ENCODE measurements around the gene YDJC. TPM values are rescaled to one million over a fixed set of nuclear protein-coding genes. Genes with fewer than 3 reads are reported as not detected.

YDJC gene
- total and polyA plus RNA-seq, 2 of the 8 experiments (the other 6 are each of a cell fraction or from before 2014, with no cell fraction given), result 36.7 to 45.2 TPM

DNA sequence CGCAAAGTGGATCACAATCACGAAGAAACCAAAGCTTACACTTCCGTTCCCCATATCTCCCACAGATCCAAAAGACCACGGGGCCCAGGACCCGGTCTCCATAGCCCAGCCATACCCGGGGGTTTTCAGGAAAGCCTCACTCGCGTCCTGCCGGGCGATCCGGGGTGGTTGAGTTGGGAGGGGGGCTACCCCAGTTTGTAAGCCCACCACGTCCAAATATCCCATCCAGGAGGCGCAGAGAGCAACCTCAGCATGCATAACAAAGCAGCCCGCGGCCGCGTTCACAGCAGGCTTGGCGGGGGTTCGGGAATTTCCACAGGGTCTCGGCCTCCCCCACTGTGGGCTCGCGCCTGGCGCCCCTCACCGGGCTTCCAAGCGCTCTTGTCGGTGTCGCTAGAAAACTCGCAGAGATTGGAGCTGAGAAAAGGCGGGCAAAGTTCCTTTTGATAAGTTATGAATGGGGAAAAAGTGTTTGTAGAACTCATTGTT, 21.7 kb upstream of the YDJC start (continued):
- TF ChIP-seq CTBP2 (IDR thresholded peaks at IDR 0.05; ENCODE audit: borderline replicate concordance, insufficient read depth, insufficient read length, low read length), result no peak
- peak; percentile 10; the same call in 1 of the 2 replicates for TF ChIP-seq PHF8 (conservative IDR thresholded peaks at IDR 0.05; ENCODE audit: low read depth, low read length)
- no peak for TF ChIP-seq MAFK (IDR thresholded peaks at IDR 0.05; ENCODE audit: low read depth, low read length)
- peak; percentile 28 for TF ChIP-seq ASH2L (IDR thresholded peaks at IDR 0.05; ENCODE audit: low read length)
- TF ChIP-seq GABPA (IDR thresholded peaks at IDR 0.05; ENCODE audit: borderline replicate concordance, insufficient read depth, low read length), result 0 out of 2 replicates have a peak, but pooled peaks have one; percentile 23
- TF ChIP-seq GTF2F1 (IDR thresholded peaks at IDR 0.05; ENCODE audit: borderline replicate concordance, low read depth, low read length), result no peak
- peak; percentile 85 for TF ChIP-seq BACH1 (IDR thresholded peaks at IDR 0.05; ENCODE audit: low read length)
- TF ChIP-seq POU5F1 (IDR thresholded peaks at IDR 0.05; ENCODE audit: low read depth, low read length), result peak; percentile 85
- TF ChIP-seq NRF1 (IDR thresholded peaks at IDR 0.05; ENCODE audit: low read depth, low read length), result no peak
- no peak for TF ChIP-seq EP300 (IDR thresholded peaks at IDR 0.05; ENCODE audit: borderline replicate concordance in 1 of 2, low read depth in 2 of 2, low read length in 2 of 2)
- no peak for TF ChIP-seq SIRT6 (IDR thresholded peaks at IDR 0.05; ENCODE audit: low read length)
- TF ChIP-seq USF2 (IDR thresholded peaks at IDR 0.05; ENCODE audit: low read length), result no peak
- TF ChIP-seq KDM4A (IDR thresholded peaks at IDR 0.05; ENCODE audit: low read depth, low read length, severe bottlenecking), result peak; percentile 83

Data from H1 (cell line).